ENCODE data around the gene FRYL.
"Not testable (repeated sequence)": the region's sequence is repeated elsewhere in the genome, so short reads cannot be mapped to it uniquely, and the experiment has no call there.

The FRYL gene

DNA sequence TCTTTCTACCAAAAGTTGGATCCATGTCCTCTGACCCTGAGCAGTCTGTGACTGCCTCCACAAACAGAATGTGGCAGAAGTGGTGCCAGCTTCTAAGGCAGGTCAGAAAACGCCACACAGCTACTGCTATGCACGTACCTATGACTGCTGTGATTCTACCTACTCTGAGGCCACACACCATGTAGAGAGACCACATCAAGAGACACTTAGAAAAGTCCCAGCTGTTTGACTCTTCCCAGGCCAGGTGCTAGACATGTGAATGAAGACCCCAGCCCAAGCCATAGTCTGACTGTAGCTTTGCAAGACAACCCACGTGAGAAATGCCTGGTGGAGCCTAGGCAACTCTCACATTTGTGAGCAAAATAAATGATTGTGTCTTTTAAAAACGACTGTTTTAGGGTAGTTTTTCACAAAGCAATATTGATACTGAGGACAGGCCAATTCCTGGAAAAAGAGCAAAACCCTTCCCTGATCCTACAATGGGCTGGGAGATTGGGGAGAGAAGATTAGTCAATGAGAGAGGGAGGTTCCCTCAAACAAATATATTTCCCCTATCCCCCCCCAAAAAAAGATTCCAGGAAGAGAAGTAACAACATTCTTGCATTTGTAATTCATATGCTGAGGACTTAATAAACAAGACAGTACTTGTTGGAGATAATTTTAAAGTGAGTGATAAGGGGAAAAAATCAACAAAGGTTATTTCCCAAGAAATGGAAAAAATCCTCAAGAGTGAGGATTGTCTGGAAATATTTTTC, 33.3 kb downstream of the FRYL start:
- no peak for DNase-seq (ENCODE audit: low read depth)

DNA sequence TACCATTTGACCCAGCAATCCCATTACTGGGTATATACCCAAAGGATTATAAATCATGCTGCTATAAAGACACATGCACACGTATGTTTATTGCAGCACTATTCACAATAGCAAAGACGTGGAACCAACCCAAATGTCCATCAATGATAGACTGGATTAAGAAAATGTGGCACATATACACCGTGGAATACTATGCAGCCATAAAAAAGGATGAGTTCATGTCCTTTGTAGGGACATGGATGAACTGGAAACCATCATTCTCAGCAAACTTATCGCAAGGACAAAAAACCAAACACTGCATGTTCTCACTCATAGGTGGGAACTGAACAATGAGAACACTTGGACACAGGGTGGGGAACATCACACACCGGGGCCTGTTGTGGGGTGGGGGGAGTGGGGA, 34.9 kb downstream of the FRYL start:
- DNase-seq (ENCODE audit: low read depth), result not testable (repeated sequence)

DNA sequence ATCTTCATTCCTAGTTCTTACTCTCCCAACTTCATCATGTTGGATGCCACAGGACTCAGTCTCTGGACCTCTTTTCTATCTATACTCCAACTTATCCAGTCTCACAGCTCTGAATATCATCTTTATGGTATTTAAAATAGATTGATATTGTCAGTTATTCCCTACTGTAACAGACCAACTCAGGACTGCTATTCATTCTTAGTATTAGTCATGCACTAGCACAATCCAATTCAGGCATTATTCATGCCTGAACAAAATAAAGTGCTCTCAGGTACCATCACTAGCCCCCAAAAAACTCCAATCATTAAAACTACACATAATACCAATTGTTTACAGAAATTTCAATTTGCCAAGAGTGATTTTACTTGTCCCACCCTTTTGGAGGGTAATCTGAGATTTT, 37.7 kb downstream of the FRYL start:
- no peak for DNase-seq (ENCODE audit: low read depth)

DNA sequence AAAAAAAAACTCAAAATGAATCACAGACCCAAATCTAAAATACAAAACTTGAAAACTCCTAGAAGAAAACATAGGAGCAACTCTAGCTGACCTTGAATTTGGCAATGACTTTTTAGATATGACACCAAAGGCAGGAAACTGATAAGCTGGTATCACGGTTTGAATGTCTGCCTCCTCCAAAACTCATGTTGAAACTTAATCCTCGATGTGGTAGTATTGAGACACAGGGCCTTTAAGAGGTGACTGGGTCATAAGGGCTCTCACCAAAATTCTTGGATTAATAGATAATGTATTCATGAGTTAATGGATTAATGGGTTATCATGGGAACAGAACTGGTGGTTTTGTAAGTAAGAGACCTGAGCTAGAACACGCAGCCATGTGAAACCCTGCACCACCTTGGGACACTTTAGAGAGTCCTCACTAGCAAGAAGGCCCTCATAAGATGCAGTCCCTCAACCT, 40.5 kb downstream of the FRYL start:
- DNase-seq (ENCODE audit: low read depth), result no peak

DNA sequence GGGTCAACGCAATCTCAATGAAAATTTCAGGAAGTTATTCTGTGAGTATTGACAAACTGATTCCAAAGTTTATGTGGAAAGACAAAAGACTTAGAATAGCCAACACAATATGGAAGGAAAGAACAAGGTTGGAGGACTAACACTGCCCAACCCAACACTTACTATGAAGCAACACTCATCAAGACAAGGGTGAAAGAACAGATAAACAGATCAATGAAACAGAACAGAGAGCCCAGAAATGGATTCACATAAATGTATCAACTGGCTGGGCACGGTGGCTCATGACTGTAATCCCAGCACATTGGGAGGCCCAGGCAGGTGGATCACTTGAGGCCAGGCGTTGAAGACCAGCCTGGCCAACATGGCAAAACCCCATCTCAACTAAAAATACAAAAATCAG, 41.2 kb downstream of the FRYL start:
- DNase-seq (ENCODE audit: low read depth), result no peak

DNA sequence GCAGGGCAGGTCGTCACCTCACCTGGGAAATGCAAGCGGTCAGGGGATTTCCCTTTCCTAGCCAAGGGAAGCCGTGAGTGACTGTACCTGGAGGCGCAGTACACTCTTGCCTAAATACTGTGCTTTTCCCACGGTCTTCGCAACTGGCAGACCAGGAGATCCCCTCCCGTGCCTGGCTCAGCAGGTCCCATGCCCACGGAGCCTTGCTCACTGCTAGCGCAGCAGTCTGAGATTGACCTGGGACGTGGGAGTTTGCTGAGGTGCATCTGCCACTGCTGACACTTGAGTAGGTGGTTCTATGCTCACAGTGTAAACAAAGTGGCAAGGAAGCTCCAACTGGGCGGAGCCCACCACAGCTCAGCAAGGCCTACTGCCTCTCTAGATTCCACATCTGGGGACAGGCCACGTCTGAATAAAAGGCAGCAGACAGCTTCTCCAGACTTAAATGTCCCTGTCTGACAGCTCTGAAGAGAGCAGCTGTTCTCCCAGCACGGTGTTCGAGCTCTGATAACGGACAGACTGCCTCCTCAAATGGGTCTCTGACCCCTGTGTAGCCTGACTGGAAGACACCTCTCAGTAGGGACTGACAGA, 51.1 kb downstream of the FRYL start:
- DNase-seq (ENCODE audit: low read depth), result peak; percentile 17

DNA sequence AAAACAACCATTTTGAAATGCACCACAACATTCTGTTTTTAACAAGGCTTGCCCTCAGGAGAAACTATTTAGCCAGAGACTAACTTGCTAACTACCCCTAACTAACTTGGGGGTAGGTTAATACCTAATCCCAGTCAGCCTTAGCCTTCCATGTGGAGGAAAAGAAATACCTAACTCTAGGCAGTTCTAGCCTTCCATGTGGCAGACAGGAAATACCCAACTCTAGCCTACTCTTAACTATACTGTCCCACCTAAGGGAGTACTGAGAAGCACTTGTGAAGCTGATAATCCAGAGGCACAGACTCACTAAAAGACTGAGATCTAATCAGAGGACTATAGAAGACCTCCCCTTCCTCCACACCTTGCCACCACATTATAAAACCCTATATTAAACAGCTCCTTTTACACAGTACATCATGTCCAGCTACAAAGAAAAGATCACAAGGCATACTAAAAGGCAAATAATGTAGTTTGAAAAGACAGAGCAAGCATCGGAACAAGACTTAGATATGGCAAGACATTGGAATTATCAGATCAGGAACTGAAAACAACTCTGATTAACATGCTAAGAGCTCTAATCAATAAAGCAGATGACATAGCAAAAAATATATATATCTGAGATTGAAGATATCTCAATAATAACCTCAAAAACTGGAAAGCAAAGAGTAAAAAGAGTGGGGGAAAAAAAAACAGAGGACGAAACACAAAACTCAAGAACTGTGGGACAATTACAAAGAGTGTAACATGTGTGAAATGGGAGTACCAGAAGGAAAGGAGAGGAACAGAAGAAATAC, 52.2 kb downstream of the FRYL start:
- no peak for DNase-seq (ENCODE audit: low read depth)

DNA sequence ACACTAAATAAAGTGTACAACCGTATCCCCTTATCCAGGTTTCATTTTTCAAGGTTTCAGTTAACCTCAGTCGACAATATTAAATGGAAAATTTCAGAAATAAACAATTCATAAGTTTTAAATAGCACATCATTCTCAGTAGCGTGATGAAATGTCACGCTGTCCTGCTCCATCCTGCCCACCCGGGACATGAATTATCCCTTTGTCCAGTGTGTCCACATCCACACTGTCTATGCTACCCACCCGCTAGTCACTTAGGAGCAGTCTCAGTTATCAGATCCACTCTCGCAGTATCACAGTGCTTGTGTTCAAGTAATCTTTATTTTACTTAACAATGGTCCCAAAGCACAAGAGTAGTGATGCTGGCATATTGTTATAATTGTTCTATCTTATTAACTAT, 54.7 kb downstream of the FRYL start:
- no peak for DNase-seq (ENCODE audit: low read depth)

DNA sequence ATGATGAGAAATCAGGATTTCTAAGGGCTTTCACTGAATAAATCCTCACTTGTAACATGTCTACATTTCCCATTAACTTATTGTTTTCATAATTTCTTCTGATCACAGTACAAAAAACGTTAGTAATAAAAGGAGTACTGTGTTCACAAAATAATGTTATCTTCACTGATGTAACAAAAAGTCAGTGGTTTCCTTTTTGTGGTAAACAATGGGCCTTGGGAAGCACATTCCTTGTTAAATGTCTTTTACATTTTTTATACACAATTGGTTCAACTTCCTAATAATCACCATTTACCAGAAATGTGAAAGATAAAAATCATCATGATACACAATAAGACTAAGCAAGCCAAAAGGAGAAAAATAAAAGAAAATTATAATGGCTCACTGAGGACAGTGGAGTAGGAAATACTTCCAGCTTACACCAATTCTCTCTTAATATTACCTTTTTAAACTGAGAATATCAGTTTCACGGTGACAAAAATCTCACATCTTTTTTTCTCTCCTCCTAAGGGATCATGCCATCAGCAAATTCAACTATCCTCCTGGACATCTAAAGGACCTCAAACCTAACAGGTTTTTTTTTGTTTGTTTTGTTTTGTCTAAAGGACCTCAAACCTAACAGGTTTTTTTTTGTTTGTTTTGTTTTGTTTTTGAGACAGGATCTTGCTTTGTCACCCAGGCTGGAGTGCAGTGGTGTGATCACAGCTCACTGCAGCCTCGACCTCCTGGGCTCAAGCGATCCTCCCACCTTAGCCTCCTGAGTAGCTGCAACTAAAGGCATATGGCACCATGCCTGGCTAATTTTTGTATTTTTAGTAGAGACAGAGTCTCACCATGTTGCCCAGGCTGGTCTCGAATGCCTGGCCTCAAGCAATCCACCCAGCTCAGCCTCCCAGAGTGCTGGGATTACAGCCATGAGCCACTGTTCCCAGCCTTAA, 57.3 kb downstream of the FRYL start:
- no peak for DNase-seq (ENCODE audit: low read depth)

DNA sequence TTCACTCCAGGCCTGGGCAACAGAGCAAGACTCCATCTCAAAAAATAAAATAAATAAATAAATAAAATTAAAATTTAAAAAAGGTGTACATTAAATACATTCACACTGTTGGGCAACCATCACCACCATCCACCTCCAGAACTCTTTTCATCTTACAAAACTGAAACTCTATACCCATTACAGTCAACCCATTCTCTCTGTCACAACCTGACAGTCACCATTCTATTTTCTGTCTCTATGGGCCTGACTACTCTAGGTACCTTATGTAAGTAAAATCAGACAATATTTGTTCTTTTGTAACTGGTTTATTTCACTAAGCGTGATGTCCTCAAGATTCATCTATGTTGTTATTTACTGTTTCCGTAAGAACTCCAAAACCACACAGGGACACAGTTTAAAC, 59.6 kb downstream of the FRYL start:
- DNase-seq (ENCODE audit: low read depth), result no peak

DNA sequence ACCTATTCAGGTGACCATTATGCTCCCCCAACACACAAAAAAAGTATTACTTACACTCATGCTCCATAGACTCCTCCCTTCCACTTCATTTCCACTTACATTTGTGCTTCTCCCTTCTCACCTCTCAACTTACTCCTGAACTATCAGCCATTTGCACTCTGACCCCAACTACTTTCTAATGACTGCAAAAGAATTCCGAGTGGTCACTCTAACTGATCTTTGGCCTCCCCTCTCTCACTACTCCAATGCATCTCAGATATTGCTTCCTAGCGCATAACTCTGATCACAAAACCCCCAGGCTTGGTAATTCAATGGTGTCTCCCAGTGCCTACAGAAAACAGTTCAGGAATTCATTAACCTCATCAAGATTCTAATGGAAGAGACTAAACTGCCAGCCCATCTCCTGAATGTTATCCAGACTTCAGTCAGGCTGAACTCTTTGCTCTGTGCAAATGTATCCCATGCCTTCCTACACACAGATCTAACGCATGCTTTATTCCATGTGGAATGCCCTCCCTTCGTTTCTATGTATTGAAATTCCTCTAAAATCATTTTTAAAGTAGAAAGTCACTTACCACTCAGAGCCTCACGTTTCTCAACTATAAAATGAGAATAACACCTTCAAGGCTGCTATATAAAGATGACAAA, 61.1 kb downstream of the FRYL start:
- DNase-seq (ENCODE audit: low read depth), result no peak

DNA sequence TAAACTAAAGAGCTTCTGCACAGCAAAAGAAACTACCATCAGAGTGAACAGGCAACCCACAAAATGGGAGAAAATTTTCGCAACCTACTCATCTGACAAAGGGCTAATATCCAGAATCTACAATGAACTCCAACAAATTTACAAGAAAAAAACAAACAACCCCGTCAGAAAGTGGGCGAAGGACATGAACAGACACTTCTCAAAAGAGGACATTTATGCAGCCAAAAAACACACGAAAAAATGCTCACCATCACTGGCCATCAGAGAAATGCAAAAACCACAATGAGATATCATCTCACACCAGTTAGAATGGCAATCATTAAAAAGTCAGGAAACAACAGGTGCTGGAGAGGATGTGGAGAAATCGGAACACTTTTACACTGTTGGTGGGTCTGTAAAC, 63.8 kb downstream of the FRYL start:
- not testable (repeated sequence) for DNase-seq (ENCODE audit: low read depth)

DNA sequence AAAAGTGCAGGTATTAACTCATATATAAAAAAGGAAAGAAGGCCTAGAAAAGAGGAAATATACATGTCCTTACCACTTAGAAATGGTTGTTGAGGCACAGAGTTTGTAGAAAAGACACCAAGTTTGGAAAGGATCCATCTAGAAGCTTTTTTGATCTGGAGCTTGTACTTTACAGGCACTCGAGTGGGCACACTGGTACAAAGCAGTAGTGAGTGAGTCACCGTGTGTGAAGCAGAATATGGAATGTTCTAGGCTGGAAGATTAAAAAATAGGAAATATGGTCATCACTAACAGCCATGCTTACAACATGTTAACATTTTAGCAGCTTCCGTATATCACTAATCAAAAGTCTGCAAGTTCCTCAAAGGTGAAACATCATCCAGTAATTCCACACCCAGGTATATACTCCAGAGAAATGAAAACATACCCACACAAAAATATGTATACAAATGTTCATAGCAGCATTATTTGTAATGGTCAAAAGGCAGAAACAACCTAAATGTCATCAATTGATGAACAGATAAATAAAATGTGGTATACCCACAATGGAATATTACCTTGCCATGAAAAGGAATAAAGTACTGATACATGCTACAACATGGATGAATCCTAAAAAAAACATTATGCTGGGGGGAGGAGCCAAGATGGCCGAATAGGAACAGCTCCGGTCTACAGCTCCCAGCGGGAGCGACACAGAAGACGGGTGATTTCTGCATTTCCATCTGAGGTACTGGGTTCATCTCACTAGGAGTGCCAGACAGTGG, 69.5 kb downstream of the FRYL start:
- no peak for DNase-seq (ENCODE audit: low read depth)

DNA sequence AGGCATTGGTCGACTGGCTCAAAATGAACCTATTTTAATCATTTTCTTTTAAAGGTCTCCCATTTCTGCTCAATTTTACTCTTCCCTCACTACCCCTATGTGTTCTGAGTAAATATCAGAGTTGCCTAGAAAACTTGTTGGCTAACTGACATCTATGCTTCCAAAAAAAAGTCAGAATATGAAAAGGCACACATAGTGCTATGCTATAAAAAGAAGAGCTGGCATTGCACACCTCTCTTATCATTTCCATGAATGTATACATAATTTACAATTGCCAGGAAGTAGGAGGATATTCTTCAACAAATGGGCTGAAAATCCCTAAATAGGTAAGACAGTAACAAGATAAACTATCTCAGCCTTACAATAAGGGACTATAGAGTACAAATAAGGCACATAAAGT, 70.2 kb downstream of the FRYL start:
- DNase-seq (ENCODE audit: low read depth), result no peak

DNA sequence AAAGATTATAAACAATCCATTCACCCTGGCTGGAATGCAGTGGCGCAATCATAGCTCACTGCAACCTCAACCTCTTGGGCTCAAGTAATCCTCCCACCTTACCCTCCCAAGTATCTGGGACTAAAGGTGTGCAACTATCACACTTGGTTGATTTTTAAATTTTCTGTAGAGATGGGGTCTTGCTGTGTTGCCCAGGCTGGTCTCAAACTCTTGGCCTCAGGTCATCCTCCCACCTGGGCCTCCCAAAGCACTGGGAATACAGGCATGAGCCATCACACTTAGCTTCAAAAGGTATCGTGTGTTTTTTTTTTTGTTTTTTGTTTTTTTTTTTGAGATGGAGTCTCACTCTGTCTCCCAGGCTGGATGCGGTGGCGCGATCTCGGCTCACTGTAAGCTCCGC, 71.5 kb downstream of the FRYL start:
- DNase-seq (ENCODE audit: low read depth), result no peak

DNA sequence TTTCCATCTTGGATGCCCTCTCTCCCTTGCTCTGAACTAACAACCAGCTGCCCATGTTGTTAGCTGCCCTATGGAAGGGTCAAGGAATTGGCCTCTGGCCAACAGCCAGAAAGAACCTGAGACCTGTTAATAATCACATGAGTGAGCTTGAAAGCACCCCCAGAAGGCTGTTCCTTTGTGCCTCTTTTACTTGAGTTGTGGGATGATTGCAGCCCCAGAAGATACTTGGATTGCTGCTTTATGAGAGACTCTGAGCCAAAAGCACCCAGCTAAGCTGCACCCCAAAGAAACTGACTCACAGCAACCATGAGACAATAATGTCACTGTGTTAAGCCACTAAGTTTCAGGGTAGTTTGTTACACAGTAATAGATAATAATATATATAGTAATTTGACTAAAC, 73.3 kb downstream of the FRYL start:
- no peak for DNase-seq (ENCODE audit: low read depth)

DNA sequence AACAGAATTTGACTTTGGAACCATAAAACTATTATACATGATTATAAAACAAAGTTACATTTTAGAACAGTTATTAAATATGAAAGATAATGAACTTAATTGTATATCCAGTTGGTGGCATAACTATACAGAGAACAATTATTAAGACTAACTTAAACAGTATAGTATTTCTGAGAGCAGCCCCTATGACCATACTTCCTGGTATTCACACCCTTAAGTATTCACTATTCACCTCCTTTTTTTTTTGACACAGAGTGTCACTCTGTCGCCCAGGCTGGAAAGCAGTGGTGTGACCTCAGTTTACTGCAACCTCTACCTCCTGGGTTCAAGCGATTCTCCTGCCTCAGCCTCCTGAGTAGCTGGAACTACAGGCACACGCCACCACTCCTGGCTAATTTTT, 74.5 kb downstream of the FRYL start:
- no peak for DNase-seq (ENCODE audit: low read depth)

DNA sequence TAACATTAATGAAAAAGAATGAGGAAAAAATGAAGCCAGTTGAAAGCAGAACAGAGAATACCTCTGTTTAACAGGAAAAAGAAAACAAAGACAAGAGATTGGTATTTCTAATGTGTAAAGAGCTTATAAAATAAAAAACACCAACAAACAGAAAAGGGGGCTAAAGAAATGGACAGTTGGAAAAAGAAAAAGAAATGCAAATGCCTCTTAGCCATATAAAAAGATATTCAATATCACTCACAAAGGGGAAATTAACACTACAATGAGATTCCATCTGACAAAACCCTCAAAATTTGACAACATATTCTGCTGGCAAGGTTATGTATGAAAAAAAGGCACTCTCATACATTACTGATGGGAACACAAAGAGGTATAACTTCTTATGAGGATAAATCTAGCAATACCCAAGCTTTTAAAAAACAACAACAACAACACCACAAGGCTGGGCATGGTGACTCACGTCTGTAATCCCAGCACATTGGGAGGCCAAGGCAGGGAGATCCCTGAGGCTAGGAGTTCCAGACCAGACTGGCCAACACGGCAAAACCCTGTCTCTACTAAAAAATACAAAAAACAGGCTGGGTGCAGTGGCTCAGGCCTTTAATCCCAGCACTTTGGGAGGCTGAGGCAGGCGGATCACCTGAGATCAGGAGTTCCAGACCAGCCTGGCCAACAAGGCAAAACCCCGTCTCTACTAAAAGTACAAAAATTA, 75.8 kb downstream of the FRYL start:
- DNase-seq (ENCODE audit: low read depth), result no peak

DNA sequence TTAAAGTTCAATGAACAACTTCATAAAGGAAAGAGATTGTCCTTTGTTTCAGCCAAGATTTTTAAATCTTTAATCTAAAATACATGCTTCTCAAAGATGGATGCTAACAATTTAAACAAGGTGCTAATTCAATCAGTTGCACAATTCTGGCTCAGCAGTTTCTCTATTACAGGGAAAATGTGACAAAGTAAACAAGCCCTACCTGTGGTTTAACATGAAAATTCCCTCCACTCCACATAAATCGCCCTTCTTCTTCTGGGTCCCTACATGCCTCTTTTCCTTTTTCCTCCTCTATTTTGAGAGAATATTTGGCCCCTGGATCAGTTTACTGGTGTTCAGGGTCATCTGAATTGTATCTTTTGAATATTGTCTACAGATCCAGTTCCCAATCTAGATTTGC, 80.6 kb downstream of the FRYL start:
- no peak for DNase-seq (ENCODE audit: low read depth)

Measured in T-helper 22 cell (primary cell).